Measurements from ENCODE around the gene KHSRP. TPM values are rescaled to one million over a fixed set of nuclear protein-coding genes. Genes with fewer than 3 reads are reported as not detected.
"Not testable (repeated sequence)": the region's sequence is repeated elsewhere in the genome, so short reads cannot be mapped to it uniquely, and the experiment has no call there.

The KHSRP gene
- total RNA-seq, 1 donor from 2014 or later = 168 TPM

DNA sequence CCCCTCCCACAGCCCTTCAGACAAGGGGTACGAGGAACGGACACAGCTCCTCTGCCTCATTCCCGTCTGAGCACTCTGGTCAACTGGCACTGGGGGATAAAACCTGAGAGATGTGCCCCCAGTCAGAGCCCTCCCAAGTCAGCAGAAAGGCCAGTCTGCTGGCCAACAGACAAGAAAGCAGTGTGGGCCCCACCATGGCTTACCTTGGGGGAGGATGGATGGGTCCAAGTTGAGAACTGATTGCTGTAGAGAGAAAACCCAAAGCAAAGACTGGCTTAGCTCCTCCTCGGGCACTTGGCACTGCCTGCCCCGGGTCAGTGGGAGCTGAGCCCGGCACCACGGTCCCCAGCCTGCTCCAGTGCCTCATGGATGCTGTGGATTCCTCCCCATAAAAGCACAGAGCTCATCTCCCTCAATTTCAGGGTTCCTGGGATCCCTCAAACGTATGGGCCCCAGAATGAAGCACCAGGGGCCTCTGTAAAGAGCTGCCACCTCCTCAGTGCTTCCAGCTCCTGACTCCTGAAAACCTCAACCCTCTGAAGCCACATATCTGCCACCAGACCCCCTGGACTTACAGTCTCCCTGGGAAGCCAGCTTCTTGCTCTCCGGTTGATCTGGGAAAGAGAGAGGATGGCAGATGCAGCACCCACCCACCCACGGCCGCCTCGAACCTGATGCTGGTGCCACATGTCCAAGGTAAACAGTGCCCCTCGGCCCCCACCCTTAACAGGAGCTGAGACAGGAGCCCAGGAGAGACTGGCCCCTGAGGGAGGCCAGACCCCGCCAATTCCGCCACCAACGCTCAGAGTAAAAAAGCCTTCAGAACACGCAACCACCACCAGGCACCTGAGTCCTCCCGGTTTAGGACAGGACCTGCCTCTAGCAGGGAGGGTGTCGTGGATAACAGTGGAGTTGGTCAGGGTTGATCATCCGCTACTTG is 3.3 kb downstream of the KHSRP start:
- DNase-seq (ENCODE audit: low spot score) = no peak

DNA sequence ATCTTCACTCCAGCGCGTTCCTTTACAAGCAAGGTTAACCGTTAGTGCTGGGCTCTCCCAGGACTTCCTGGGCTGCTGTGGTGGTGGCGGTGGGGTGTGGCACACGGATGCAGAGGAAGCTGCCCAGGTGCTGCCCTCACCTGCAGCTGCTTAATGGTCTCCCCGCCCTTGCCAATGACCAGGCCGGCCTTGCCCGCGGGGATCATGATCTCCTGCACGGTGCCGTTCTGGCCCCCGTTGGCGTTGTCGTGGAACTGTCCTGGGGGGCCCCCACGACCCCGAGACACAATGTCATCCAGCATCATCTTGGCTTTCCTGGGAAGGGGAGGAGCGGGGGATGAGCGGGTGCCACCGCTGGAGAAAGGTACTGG is 6.1 kb downstream of the KHSRP start:
- DNase-seq (ENCODE audit: low spot score) = no peak

GRCh38 chr19:6417713-6418561 is 6.7 kb downstream of the KHSRP start:
- no peak for DNase-seq (ENCODE audit: low spot score)

DNA sequence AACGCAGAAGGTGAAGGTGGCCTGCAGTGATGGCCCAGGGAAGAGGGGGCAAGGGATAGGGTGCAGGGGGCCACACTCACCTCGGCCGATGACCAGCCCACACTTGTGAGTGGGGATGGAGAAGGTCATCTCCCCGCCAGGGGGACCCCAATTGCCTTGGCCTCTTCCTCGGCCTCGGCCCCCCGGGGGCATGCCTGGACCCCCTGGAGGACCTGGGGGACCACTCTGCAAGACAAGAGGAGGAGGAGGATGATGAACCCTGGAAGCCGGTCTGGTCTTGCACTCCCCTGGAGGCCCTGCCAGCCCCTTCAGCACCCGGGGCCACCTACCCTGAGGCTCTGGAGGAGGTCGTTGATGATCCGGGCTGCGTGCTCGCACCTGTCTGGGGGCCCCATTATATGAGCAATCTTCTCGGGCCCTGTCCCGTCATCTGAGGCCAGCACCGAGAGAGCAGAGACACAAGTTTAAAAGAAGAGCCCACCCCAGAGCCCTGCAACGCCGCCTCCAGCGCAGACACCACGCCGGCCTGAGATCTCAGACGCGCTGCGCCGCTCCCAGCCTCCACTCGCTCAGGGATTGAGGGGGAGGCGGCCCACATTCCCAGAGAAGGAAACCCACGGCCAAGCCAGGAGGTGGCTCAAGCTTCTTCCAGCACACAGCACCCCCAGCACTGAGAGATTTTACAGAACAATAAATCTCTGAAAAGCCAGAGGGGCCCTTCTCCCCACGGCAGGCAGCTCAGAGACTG is 7.8 kb downstream of the KHSRP start:
- no peak for DNase-seq (ENCODE audit: low spot score)

- DNase-seq (ENCODE audit: low spot score) = no peak
Observed at GRCh38 chr19:6415591-6416190, 8.9 kb downstream of the KHSRP start.

DNA sequence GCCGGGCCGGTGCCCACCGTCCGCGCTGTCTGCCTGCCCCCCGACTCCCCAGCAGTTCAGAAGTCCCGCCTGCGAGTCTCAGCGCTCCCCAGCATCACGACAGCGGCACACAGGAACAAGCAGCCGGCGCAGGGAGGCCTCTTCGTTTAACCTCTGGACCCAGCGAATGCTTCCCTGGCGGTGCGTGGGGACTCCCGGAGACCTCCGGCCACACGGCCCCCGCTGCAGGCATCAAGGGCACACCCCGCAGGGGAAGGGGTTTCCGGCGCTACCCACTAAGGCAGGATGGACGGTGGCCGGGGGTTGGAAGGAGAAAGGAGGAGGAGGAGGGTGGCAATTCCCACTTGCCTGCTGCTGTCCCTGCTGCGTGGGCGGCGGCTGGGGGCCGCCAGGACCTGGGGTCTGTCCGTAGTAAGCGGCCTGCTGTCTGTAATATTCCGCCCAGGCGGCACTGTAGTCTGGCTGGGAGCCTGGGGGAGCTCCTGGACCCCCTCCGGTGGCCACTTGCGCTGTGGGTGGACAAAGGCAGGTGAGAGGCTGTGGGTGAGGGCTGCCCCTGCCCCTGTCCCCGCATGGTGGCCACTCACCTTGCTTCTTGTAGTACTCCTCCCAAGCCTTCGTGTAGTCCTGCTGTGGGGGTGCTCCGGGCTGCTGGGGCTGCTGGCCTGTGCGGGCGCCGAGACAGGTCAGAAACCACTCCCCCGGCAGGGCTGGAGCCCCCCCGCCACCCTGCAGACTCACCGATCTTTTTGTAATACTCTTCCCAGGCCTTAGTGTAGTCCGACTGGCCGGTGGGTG is 9.6 kb downstream of the KHSRP start:
- DNase-seq (ENCODE audit: low spot score) = no peak

DNA sequence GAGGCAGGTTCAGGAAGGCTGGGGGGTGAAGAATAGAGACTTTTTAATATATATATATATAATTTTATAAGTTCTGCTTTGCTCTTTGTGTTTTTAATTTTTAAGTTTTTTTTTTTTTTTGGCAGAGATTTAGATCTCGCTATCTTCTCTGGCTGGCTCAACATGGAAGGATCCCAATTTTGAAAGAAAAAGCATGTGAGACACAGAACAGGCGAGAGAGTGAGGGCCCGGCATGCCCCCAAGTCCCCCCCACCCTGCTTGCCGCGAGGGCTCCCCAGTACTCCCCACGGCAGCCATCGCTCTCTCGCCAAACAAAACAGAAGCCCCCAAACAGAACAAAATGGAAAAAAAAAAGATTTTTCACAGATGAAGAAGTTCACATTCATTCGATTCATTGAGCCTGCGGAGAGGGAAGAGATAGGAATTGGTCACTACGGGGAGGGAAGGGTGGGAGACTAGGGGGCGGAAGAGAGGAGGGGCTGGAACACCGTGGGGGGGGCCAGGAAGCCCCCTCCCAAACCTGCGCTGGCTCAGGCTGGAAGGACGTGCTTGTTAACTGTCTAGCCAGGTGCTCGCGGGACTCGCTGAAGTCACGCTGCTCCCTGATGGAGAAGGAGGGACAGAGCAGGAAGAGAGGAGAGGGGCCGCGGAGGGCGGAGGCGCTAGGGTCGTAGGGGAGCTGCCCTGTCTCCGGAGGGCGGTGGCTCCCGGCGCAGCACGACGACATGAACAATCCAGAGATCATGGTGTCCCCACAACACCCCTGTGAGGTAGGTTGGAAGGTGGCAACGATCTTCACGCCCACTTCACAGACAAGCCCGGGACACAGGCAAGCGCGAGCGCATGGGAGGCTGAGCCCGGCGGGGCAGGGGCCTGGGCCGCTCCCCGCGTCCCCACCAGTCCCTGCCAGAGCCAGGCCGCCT is 10.6 kb downstream of the KHSRP start:
- no peak for DNase-seq (ENCODE audit: low spot score)

- DNase-seq (ENCODE audit: low spot score) = no peak
Observed at GRCh38 chr19:6413291-6413690, 11.3 kb downstream of the KHSRP start.

- DNase-seq (ENCODE audit: low spot score) = no peak
Observed at GRCh38 chr19:6412447-6413091, 12.0 kb downstream of the KHSRP start.

GRCh38 chr19:6412061-6412446 is 12.6 kb downstream of the KHSRP start:
- no peak for DNase-seq (ENCODE audit: low spot score)

GRCh38 chr19:6409346-6409745 is 15.3 kb downstream of the KHSRP start:
- no peak for DNase-seq (ENCODE audit: low spot score)

DNA sequence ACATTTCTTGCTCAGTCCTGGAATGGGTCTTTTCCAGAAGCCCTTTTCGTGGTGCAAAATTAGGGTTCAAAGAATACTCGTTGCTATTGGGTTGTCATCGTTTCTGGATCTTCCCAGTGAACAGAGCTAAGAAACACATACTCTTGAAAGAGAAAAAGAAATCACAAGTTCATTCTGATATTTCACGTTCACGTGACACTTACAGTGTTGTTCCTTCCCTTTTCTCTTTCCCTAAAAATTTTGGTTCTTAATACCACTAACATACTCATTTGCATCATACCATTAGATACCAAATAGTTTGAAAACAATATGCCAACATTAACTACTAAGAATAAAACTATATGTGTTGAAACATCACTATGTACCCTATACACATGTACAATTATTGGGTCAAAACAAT is 18.2 kb downstream of the KHSRP start:
- no peak for DNase-seq (ENCODE audit: low spot score)

DNA sequence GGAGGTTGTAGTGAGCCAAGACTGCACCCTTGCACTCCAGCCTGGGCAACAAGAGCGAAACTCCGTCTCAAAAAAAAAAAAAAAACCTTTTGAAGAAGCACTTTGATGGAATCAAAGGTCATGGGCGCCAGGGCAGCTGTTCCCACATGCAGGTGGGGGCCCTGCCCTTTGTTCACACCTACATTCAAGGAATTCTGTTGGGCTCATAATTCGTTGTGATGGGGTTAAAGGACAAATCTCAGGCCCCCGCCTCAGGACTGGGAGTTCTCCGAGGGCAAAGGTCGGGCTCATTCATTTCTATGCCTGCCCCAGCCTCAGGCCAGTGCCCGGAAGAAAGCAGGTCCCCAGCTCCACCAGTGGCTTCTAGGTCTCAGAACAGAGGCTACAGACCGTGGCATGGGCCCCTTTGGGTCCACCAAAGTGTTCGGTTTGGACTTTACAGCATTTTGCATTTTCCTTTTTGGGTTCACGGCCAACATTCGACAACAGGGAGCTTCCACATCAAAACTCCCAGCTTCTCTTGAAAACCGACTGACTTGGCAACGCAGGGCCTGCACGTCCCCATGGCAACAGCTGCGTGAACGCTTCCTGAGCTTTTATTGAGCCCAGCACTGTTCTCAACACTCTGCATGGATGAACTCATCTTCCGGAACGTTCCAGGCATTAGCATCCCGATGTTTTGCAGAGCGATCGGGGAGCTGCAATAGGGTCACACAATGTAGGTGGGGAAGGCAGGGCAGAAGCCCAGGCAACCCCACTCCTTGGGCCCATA is 21.6 kb downstream of the KHSRP start:
- no peak for DNase-seq (ENCODE audit: low spot score)

DNA sequence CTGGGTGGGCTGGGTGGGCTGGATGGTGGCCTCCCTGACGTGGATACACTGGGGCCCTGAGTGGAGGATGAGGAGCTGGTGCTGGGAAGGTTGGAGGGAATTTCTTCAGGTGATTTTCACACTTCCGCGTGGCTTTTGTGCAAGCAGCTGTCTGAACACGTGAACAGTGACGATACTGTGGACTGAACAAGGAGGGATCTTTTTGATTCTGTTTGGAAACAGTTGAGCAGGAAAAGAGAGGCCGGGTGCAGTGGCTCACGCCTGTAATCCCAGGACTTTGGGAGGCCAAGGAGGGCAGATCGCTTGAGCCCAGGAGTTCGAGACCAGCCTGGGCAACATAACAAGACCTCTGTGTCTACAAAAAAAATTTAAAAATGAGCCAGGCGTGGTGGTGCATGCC is 22.6 kb downstream of the KHSRP start:
- no peak for DNase-seq (ENCODE audit: low spot score)

GRCh38 chr19:6400062-6400944 is 24.3 kb downstream of the KHSRP start:
- DNase-seq (ENCODE audit: low spot score) = not testable (repeated sequence)

- DNase-seq (ENCODE audit: low spot score) = no peak
Observed at GRCh38 chr19:6396305-6396704, 28.3 kb downstream of the KHSRP start.

GRCh38 chr19:6394831-6395230 is 29.8 kb downstream of the KHSRP start:
- DNase-seq (ENCODE audit: low spot score) = no peak

All from mesenteric fat pad (tissue), 1 donor.